K562 (cell line): Measurements from ENCODE around the gene P2RX2. TPM values are rescaled to one million over a fixed set of nuclear protein-coding genes. Genes with fewer than 3 reads are reported as not detected.

Source experiments
- ATAC-seq: fragments of 200-7000 bp; cut with Tn5 transposase; 3 replicates; pipeline ENCODE4 v1.9.1; 2020; ENCODE audit warnings: moderate library complexity
- BruUV-seq: library from RNA; stranded (reverse); fragments of 400-500 nt; replicated peaks from 2 replicates; lab custom pipeline; 2021; lab: Mats Ljungman, UMichigan
- CTCF ChIA-PET: fragments of 300-600 bp; formaldehyde crosslinking; extraction: SDS; loops from one replicate; lab custom pipeline; 2021; ENCODE audit warnings: low intra/inter-chr PET ratio; lab: Yijun Ruan, JAX
- POLR2A ChIA-PET: fragments of 300-600, 350-650 bp; sonication (Branson Sonifier 250); formaldehyde crosslinking; extraction: SDS; loops from one replicate; lab custom pipeline; 2021; ENCODE audit warnings: antibody characterized with exemption, inconsistent platforms; lab: Yijun Ruan, JAX
- DNase-seq, 4 experiments: peaks; one replicate each; pipeline versions ENCODE4 v3.0.0 to v3.0.0-alpha.2; 2011 to 2018; ENCODE audit warnings: low spot score in 3 of 4, mixed read lengths in 3 of 4; ENCODE audit errors: extremely low read depth in 1 of 4
- FAIRE-seq: peaks from 2 replicates; lab custom pipeline; 2011; peaks lifted over from hg19 to GRCh38; lab: Jason Lieb, UNC
- H2AFZ ChIP-seq: 2 replicates; pipeline ENCODE4 v1.6.0; 2011; ENCODE audit warnings: low read depth, low read length, control low read depth, inconsistent platforms
- H3K27ac ChIP-seq: fragments of 200-600 bp; 3 replicates; pipeline ENCODE4 v1.8.0; 2011; ENCODE audit warnings: low read depth, mild to moderate bottlenecking, control low read depth, inconsistent platforms, low read length, moderate library complexity, mixed read lengths; ENCODE audit errors: extremely low read depth
- H3K27me3 ChIP-seq, 2 experiments: fragments of 300-600 bp in 1 of 2; 2 replicates in 1 of 2; 3 replicates in 1 of 2; pipeline versions ENCODE4 v1.6.0 to v1.8.0; 2011; ENCODE audit warnings: inconsistent platforms in 2 of 2, low read length in 2 of 2, mild to moderate bottlenecking in 1 of 2, mixed read lengths in 1 of 2, moderate library complexity in 1 of 2; ENCODE audit not compliant: control insufficient read depth in 2 of 2, insufficient read depth in 2 of 2
- H3K36me3 ChIP-seq: fragments of 300-600 bp; 3 replicates; pipeline ENCODE4 v1.8.0; 2011; ENCODE audit warnings: mild to moderate bottlenecking, low read length, inconsistent platforms; ENCODE audit not compliant: control insufficient read depth, insufficient read depth
- H3K4me1 ChIP-seq, 2 experiments: fragments of 200-600 bp in 1 of 2; replicated peaks in 1 of 2; 2 replicates in 1 of 2; 3 replicates in 1 of 2; pipeline versions ENCODE4 v1.5.1 to v1.8.0; 2011; ENCODE audit warnings: inconsistent platforms in 2 of 2, low read length in 2 of 2, mild to moderate bottlenecking in 1 of 2, mixed read lengths in 1 of 2, moderate library complexity in 1 of 2; ENCODE audit not compliant: control insufficient read depth in 2 of 2, insufficient read depth in 2 of 2
- H3K4me2 ChIP-seq: 2 replicates; pipeline ENCODE4 v1.6.1; 2011; ENCODE audit warnings: low read length, control low read depth, inconsistent platforms, mixed read lengths; ENCODE audit not compliant: insufficient read depth
- H3K4me3 ChIP-seq: fragments of 200-600 bp; sonication (generic), shearing (Covaris generic); 2 replicates; pipeline ENCODE4 v1.5.1; 2016; ENCODE audit warnings: control low read depth, inconsistent platforms
- H3K79me2 ChIP-seq: fragments of 200-600 bp; 3 replicates; pipeline ENCODE4 v1.8.0; 2011; ENCODE audit warnings: low read length, inconsistent platforms; ENCODE audit not compliant: control insufficient read depth, insufficient read depth
- H3K9ac ChIP-seq, 2 experiments: 2 replicates each; pipeline versions ENCODE4 v1.6.0 to v1.6.1; 2011; ENCODE audit warnings: low read depth in 2 of 2, low read length in 2 of 2, control low read depth in 1 of 2, inconsistent platforms in 1 of 2, mild to moderate bottlenecking in 1 of 2, mixed read lengths in 1 of 2; ENCODE audit not compliant: insufficient read depth in 1 of 2
- H3K9me1 ChIP-seq: one replicate; pipeline ENCODE4 v1.6.0; 2011; ENCODE audit warnings: inconsistent platforms, mild to moderate bottlenecking, low read length, moderate library complexity; ENCODE audit not compliant: control insufficient read depth, insufficient read depth
- H3K9me3 ChIP-seq: replicated peaks from 2 replicates; pipeline ENCODE4 v1.5.1; 2011; ENCODE audit warnings: low read depth, low read length, inconsistent platforms; ENCODE audit not compliant: control insufficient read depth, insufficient read depth
- H4K20me1 ChIP-seq: replicated peaks from 2 replicates; pipeline ENCODE4 v1.6.1; 2011; ENCODE audit warnings: low read length, inconsistent platforms, mixed read lengths; ENCODE audit not compliant: control insufficient read depth, insufficient read depth
- BCOR ChIP-seq: fragments of 450-650 bp; IDR thresholded peaks from 2 replicates; pipeline ENCODE4 v1.6.1; 2016
- CGGBP1 ChIP-seq: fragments of 250-450 bp; sonication (Bioruptor Pico); IDR thresholded peaks from 2 replicates; pipeline ENCODE4 v1.9.0; 2021; ENCODE audit warnings: mild to moderate bottlenecking
- ETV6 ChIP-seq, 3 experiments: fragments of 150-350 bp in 1 of 3; sonication (generic) in 1 of 3; formaldehyde crosslinking in 1 of 3; IDR thresholded peaks; 2 replicates each; pipeline versions ENCODE4 v1.6.1 to v1.8.0; 2014 to 2022; ENCODE audit warnings: borderline replicate concordance in 2 of 3, low read depth in 2 of 3, antibody characterized with exemption in 1 of 3, low read length in 1 of 3, mild to moderate bottlenecking in 1 of 3, missing genetic modification reagents in 1 of 3
- HIVEP1 ChIP-seq: fragments of 250-450 bp; sonication (Bioruptor Pico); IDR thresholded peaks from 2 replicates; pipeline ENCODE4 v1.4.0; 2020; ENCODE audit warnings: mild to moderate bottlenecking
- KAT8 ChIP-seq: fragments of 450-650 bp; IDR thresholded peaks from 2 replicates; pipeline ENCODE4 v1.6.1; 2016; ENCODE audit warnings: low read depth, mild to moderate bottlenecking
- MAX ChIP-seq: sonication (generic); formaldehyde crosslinking; IDR thresholded peaks from 2 replicates; pipeline ENCODE4 v1.9.0; 2022; ENCODE audit warnings: mild to moderate bottlenecking, missing genetic modification reagents
- MAZ ChIP-seq, 2 experiments: fragments of 450-650 bp in 1 of 2; sonication (generic) in 1 of 2; formaldehyde crosslinking; IDR thresholded peaks in 1 of 2; conservative IDR thresholded peaks in 1 of 2; 2 replicates each; pipeline versions ENCODE4 v1.4.0 to v1.5.0; 2020; ENCODE audit warnings: mild to moderate bottlenecking in 1 of 2, missing genetic modification reagents in 1 of 2
- SMC3 ChIP-seq: conservative IDR thresholded peaks from 2 replicates; pipeline ENCODE4 v1.6.1; 2011; ENCODE audit warnings: low read depth, low read length, improper control_type of control experiment; ENCODE audit not compliant: insufficient read depth
- ZNF121 ChIP-seq: sonication (generic); formaldehyde crosslinking; conservative IDR thresholded peaks from 2 replicates; pipeline ENCODE4 v1.8.0; 2022; ENCODE audit warnings: missing genetic modification reagents
- WGBS: fragments of 100-300 bp; shearing (Covaris generic); methylation state at CpG from one replicate; pipeline ENCODE4 v1.1.6; 2016; ENCODE audit warnings: low coverage, mixed read lengths; ENCODE audit not compliant: insufficient coverage; ENCODE audit errors: missing lambda C conversion rate; 5-methylcytosine and 5-hydroxymethylcytosine counted together
- in situ Hi-C: fragments of 300-500 bp; cut with MboI; formaldehyde crosslinking; loops from 4 replicates; pipeline ENCODE4 v1.15.0; 2018; ENCODE audit warnings: inconsistent platforms, mixed read lengths
- intact Hi-C: fragments of 100-400 bp; cut with micrococcal nuclease; formaldehyde crosslinking; loops from 2 replicates; pipeline ENCODE4 v1.14.2; 2022
- polyA plus RNA-seq, 8 experiments: library from polyadenylated mRNA; depleted of rRNA in 4 of 8; stranded (reverse) in 5 of 8; unstranded in 3 of 8; fragments of >200 nt; fragmentation: Nextera tagmentation in 2 of 8; fragmentation: Illumina TruSeq in 1 of 8; extraction: Ambion mirVana in 2 of 8; extraction: Trizol in 1 of 8; gene quantifications; 2 replicates each; pipeline versions ENCODE4 v1.2.1 to v1.2.3, GENCODE V29; 2011 to 2014; ENCODE audit warnings: inconsistent platforms in 1 of 8, missing spikeins in 1 of 8
- total RNA-seq, 7 experiments: library from RNA; depleted of rRNA in 6 of 7; stranded (reverse); fragments of >200 nt in 6 of 7; fragmentation: Illumina TruSeq in 2 of 7; extraction: Trizol in 2 of 7; gene quantifications; 2 replicates each; pipeline versions ENCODE4 v1.2.1 to v1.2.3, GENCODE V29; 2011 to 2021; ENCODE audit warnings: low replicate concordance in 1 of 7
- TF ChIP-seq, protein P1 (sequence below): fragments of 200-400 bp; formaldehyde crosslinking; IDR thresholded peaks from 2 replicates; pipeline ENCODE4 v1.6.1; 2017; ENCODE audit warnings: mild to moderate bottlenecking, low read depth, low read length, moderate library complexity
- TF ChIP-seq, protein P2 (sequence below): sonication (generic); formaldehyde crosslinking; IDR thresholded peaks from 2 replicates; pipeline ENCODE4 v1.8.1; 2022; ENCODE audit warnings: missing genetic modification reagents
- TF ChIP-seq, protein P3 (sequence below), 2 experiments: IDR thresholded peaks; 2 replicates each; pipeline ENCODE4 v1.6.1; 2011; ENCODE audit warnings: borderline replicate concordance in 1 of 2, control low read depth in 1 of 2, low read depth in 1 of 2, low read length in 1 of 2, mild to moderate bottlenecking in 1 of 2, mixed read lengths in 1 of 2, moderate library complexity in 1 of 2; ENCODE audit not compliant: insufficient read depth in 1 of 2, insufficient read length in 1 of 2, poor library complexity in 1 of 2, severe bottlenecking in 1 of 2; ENCODE audit errors: extremely low read depth in 1 of 2

The P2RX2 gene
- total and polyA plus RNA-seq, 9 of the 15 experiments (the other 6 are each of a cell fraction or from before 2014, with no cell fraction given), result not detected

DNA sequence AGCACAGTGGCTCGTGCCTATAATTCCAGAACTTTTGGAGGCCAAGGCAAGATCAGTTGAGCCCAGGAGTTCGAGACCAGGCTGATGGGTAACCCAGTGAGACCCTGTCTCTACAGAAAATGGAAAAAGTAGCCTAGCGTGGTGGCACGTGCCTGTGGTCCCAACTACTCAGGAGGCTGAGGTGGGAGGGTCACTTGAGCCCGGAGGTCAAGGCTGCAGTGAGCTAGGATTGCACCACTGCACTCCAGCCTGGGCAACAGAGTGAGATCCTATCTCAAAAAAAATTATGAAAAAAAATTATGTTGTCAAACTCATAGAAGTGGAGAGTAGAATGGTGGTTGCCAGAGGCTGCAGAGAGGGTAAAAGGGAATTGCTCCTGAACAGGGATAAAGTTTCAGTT is 4.5 kb upstream of the P2RX2 start (continued):
- TF ChIP-seq, protein P1, sequence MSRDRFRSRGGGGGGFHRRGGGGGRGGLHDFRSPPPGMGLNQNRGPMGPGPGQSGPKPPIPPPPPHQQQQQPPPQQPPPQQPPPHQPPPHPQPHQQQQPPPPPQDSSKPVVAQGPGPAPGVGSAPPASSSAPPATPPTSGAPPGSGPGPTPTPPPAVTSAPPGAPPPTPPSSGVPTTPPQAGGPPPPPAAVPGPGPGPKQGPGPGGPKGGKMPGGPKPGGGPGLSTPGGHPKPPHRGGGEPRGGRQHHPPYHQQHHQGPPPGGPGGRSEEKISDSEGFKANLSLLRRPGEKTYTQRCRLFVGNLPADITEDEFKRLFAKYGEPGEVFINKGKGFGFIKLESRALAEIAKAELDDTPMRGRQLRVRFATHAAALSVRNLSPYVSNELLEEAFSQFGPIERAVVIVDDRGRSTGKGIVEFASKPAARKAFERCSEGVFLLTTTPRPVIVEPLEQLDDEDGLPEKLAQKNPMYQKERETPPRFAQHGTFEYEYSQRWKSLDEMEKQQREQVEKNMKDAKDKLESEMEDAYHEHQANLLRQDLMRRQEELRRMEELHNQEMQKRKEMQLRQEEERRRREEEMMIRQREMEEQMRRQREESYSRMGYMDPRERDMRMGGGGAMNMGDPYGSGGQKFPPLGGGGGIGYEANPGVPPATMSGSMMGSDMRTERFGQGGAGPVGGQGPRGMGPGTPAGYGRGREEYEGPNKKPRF, result no peak
- TF ChIP-seq KAT8 (no peak), BCOR (no peak)
- TF ChIP-seq, all 486 proteins: peak for 0

- ATAC-seq (peak; percentile 96), FAIRE-seq (peak; percentile 97), DNase-seq (peak; percentile 77 to 90 (median 78))
- Histone ChIP-seq H3K4me2 (no peak overlapping the region; the same call in 1 of the 2 replicates), H3K27ac (no peak overlapping the region), H3K9me3 (peaks cover 10% of the 10 kb centered on the region), H4K20me1 (no peaks in the 10 kb centered on the region; the same call in 1 of the 2 replicates), H3K36me3 (no peaks in the 10 kb centered on the region), H3K9ac (no peak overlapping the region), H2AFZ (peak overlapping the region; percentile 56; the same call in 1 of the 2 replicates), H3K4me1 (peaks cover 0 to 16% of the 10 kb centered on the region in 2 experiments; a peak in 2 of 5 replicates), H3K27me3 (peaks cover 19 to 25% of the 10 kb centered on the region in 2 experiments; a peak in 4 of 5 replicates), H3K9me1 (no peaks in the 10 kb centered on the region), H3K79me2 (no peaks in the 10 kb centered on the region), H3K4me3 (no peak overlapping the region)
- in situ Hi-C loops, result no loop called here
- no TSS peak for BruUV-seq
- CTCF ChIA-PET, result interaction anchor here (1.3 to 2.1 kb wide), 2 partner anchors 14 to 200 kb away, joined by 9 to 17 read pairs; no protein-coding TSS in a partner anchor
- WGBS, result 6% methylated on average over 18 of the region's 18 CpGs
- intact Hi-C loops, result loop anchor here (1.0 kb wide), 2 partner anchors 15 to 200 kb away; no protein-coding TSS in a partner anchor
- POLR2A ChIA-PET, result interaction anchor here (0.5 to 1.5 kb wide), 8 partner anchors 9 to 277 kb away, joined by 3 to 5 read pairs (median 3); no protein-coding TSS in a partner anchor
- TF ChIP-seq CGGBP1 (CRISPR knock-in tag) (no peak), MAZ (CRISPR knock-in tag; conservative IDR thresholded peaks at IDR 0.05 in 1 of 2, IDR thresholded peaks at IDR 0.05 in 1 of 2) (peak in 1 of 2 experiments; percentile 50; a peak in 1 of 4 replicates), HIVEP1 (CRISPR knock-in tag) (no peak), ZNF121 (CRISPR knock-in tag) (peak; percentile 43), MAX (CRISPR knock-in tag) (peak; percentile 51; the same call in 1 of the 2 replicates), ETV6 (IDR thresholded peaks at IDR 0.05; ENCODE audit: borderline replicate concordance in 1 of 2, low read depth in 2 of 2, low read length in 1 of 2) (no peak), ETV6 (CRISPR knock-in tag; IDR thresholded peaks at IDR 0.05; ENCODE audit: borderline replicate concordance) (no peak), SMC3 (peak; percentile 87)
- TF ChIP-seq, protein P2, sequence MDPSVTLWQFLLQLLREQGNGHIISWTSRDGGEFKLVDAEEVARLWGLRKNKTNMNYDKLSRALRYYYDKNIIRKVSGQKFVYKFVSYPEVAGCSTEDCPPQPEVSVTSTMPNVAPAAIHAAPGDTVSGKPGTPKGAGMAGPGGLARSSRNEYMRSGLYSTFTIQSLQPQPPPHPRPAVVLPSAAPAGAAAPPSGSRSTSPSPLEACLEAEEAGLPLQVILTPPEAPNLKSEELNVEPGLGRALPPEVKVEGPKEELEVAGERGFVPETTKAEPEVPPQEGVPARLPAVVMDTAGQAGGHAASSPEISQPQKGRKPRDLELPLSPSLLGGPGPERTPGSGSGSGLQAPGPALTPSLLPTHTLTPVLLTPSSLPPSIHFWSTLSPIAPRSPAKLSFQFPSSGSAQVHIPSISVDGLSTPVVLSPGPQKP, result no peak
- TF ChIP-seq, protein P3, sequence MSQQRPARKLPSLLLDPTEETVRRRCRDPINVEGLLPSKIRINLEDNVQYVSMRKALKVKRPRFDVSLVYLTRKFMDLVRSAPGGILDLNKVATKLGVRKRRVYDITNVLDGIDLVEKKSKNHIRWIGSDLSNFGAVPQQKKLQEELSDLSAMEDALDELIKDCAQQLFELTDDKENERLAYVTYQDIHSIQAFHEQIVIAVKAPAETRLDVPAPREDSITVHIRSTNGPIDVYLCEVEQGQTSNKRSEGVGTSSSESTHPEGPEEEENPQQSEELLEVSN (IDR thresholded peaks at IDR 0.05; ENCODE audit: borderline replicate concordance in 1 of 2, extremely low read depth in 1 of 2, insufficient read depth in 1 of 2, insufficient read length in 1 of 2, low read depth in 1 of 2, low read length in 1 of 2, poor library complexity in 1 of 2, severe bottlenecking in 1 of 2), result peak; percentile 41 to 87
Measured at GRCh38 chr12:132614861-132615578, 3.6 kb upstream of the P2RX2 start.
